ENCODE measurements around the gene BRPF1. TPM values are rescaled to one million over a fixed set of nuclear protein-coding genes. Genes with fewer than 3 reads are reported as not detected.

The BRPF1 gene
- total RNA-seq, 2 donors from 2014 or later, result 16.4 to 21.0 TPM

DNA sequence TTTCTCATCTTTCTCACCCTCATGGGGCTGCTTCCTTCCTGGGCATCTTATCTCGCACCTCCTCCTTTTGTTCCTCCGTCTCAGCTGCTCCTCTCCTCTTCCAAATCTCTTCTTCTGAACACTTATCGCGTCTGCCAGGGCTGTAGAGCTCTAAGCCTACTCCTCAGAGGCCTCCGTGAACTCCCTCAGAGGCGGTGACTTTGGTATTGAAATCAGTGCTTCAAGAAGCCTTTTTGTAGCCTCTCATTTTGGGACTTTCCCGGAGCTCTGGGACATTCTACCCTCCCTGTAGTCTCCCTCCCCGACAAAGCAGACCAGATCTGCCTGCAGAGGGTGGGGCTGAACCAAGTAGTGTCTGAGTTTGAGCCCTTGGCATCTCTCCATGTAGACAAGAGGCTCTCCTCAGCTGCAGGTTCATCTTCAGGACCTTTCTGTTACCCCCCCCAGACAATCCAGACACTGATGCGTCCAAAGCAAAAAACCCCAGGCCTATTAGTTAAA is 45.4 kb upstream of the BRPF1 start:
- TF ChIP-seq, protein P1, sequence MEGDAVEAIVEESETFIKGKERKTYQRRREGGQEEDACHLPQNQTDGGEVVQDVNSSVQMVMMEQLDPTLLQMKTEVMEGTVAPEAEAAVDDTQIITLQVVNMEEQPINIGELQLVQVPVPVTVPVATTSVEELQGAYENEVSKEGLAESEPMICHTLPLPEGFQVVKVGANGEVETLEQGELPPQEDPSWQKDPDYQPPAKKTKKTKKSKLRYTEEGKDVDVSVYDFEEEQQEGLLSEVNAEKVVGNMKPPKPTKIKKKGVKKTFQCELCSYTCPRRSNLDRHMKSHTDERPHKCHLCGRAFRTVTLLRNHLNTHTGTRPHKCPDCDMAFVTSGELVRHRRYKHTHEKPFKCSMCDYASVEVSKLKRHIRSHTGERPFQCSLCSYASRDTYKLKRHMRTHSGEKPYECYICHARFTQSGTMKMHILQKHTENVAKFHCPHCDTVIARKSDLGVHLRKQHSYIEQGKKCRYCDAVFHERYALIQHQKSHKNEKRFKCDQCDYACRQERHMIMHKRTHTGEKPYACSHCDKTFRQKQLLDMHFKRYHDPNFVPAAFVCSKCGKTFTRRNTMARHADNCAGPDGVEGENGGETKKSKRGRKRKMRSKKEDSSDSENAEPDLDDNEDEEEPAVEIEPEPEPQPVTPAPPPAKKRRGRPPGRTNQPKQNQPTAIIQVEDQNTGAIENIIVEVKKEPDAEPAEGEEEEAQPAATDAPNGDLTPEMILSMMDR (IDR thresholded peaks at IDR 0.05), result no peak
- Histone ChIP-seq H3K27ac (no peak overlapping the region), H3K9me3 (no peaks in the 10 kb centered on the region), H3K4me3 (no peak overlapping the region), H3K36me3 (peaks cover 94% of the 10 kb centered on the region), H3K27me3 (replicated peaks; ENCODE audit: insufficient read depth) (no peaks in the 10 kb centered on the region), H3K4me1 (ENCODE audit: control insufficient read depth in 1 of 2, low read depth in 2 of 2) (no peaks in the 10 kb centered on the region)
- no peak for ATAC-seq (ENCODE audit: insufficient number of reproducible peaks, low FRiP score, low read depth)
- DNase-seq (ENCODE audit: low spot score), result no peak

DNA sequence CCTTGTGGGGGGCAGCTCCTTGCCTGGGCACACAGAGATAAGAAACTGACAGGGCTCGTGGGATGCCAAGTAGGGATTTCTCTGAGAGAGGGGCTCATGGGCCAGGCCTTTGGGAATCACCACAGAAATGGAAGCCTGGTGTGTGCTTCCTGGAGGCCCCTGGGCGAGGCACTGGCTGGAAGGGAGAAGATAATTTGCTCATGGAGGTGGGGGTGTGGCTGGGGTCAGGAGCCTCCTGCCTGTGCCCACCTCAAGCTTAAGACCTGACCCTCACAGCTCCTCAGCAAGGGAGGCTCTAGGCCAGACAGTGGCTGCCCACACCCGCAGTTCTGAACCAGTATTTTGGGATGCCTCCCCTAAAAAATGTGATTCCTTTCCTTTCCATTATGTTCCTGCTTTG is 44.8 kb upstream of the BRPF1 start:
- ATAC-seq (ENCODE audit: insufficient number of reproducible peaks, low FRiP score, low read depth) (no peak), DNase-seq (ENCODE audit: low spot score) (no peak)
- Histone ChIP-seq H3K4me3 (no peak overlapping the region), H3K9me3 (no peaks in the 10 kb centered on the region), H3K27ac (no peak overlapping the region), H3K27me3 (replicated peaks; ENCODE audit: insufficient read depth) (no peaks in the 10 kb centered on the region), H3K36me3 (peaks cover 92% of the 10 kb centered on the region), H3K4me1 (ENCODE audit: control insufficient read depth in 1 of 2, low read depth in 2 of 2) (no peaks in the 10 kb centered on the region)
- TF ChIP-seq, protein P1 (IDR thresholded peaks at IDR 0.05), result no peak

DNA sequence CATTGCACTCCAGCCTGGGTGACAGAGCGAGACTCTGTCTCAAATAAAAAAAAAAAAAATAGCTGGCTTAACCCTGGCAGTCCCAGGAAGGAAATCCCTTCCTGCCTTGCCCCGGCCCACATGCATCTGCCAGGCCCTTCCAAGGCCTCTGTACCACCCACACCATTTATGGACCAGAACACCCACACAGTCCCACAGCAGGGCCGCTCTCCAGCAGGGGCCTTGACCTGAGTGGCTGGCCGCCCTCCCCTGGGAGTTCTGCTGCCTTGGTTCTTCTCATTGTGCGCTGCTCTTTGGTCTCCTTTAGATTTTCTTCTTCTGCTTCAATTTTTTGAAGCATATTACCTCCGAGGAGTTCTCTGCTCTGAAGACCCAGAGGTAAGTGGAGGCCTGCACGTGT is 44.0 kb upstream of the BRPF1 start:
- Histone ChIP-seq H3K4me1 (ENCODE audit: control insufficient read depth in 1 of 2, low read depth in 2 of 2) (no peaks in the 10 kb centered on the region), H3K36me3 (peaks cover 92% of the 10 kb centered on the region)
- ATAC-seq (ENCODE audit: insufficient number of reproducible peaks, low FRiP score, low read depth), result no peak

DNA sequence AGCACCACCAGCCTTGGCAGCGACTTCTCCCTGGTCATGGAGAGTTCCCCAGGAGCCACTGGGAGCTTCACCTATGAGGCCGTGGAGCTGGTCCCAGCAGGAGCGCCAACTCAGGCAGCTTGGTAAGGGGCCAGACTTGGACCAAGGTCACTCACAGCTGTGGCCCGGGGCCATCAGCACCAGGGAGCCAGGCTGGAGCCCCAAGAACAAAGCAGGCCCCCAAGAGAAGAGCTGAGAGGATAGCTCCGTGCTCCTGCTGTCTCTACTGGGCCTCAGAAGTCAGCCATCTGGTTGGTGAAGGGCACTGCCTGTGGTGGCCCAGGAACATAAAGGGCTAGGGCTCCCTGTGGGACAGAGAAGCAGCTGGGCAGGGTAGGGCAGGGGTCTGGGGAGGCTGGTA is 42.6 kb upstream of the BRPF1 start:
- Histone ChIP-seq H3K36me3 (peaks cover 87% of the 10 kb centered on the region), H3K9me3 (no peaks in the 10 kb centered on the region), H3K27me3 (replicated peaks; ENCODE audit: insufficient read depth) (no peaks in the 10 kb centered on the region), H3K4me3 (no peak overlapping the region), H3K4me1 (ENCODE audit: control insufficient read depth in 1 of 2, low read depth in 2 of 2) (no peaks in the 10 kb centered on the region), H3K27ac (no peak overlapping the region)
- TF ChIP-seq, protein P1 (IDR thresholded peaks at IDR 0.05), result no peak
- DNase-seq (ENCODE audit: low spot score), result no peak
- no peak for ATAC-seq (ENCODE audit: insufficient number of reproducible peaks, low FRiP score, low read depth)

More for the DNA sequence above, 44.0 kb upstream of the BRPF1 start:
- no peak overlapping the region for H3K4me3 ChIP-seq
- TF ChIP-seq, protein P1 (IDR thresholded peaks at IDR 0.05), result no peak
- no peaks in the 10 kb centered on the region for H3K27me3 ChIP-seq (replicated peaks; ENCODE audit: insufficient read depth)
- no peak for DNase-seq (ENCODE audit: low spot score)
- no peak overlapping the region for H3K27ac ChIP-seq
- H3K9me3 ChIP-seq, result no peaks in the 10 kb centered on the region

DNA sequence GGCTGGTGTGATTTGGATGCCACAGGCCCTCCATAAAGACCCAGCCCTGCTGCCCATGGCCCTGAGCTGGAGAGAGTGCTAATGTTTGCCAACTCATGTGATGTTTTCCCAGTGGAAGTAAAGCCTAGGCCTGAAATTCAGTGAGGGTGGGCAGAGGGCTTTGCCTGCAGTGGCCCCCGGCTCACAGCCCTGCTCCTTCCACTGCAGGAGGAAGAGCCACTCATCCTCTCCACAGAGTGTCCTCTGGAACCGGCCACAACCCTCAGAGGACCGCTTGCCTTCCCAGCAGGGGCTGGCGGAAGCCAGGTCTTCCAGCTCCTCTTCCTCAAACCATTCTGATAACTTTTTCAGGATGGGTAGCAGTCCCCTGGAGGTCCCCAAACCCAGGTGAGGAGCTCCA is 41.8 kb upstream of the BRPF1 start:
- H3K36me3 ChIP-seq, result peaks cover 85% of the 10 kb centered on the region
- no peak overlapping the region for H3K27ac ChIP-seq
- no peak overlapping the region for H3K4me3 ChIP-seq
- TF ChIP-seq, protein P1 (IDR thresholded peaks at IDR 0.05), result no peak
- no peak for DNase-seq (ENCODE audit: low spot score)
- H3K27me3 ChIP-seq (replicated peaks; ENCODE audit: insufficient read depth), result no peaks in the 10 kb centered on the region
- no peaks in the 10 kb centered on the region for H3K9me3 ChIP-seq
- no peaks in the 10 kb centered on the region for H3K4me1 ChIP-seq (ENCODE audit: control insufficient read depth in 1 of 2, low read depth in 2 of 2)
- ATAC-seq (ENCODE audit: insufficient number of reproducible peaks, low FRiP score, low read depth), result no peak

Measured in thoracic aorta (tissue), 2 donors.